SK-N-SH (cell line): ENCODE data around the gene ALPL.

Experiments used
- SMC3 ChIP-seq: IDR thresholded peaks from 2 replicates; pipeline ENCODE4 v1.6.1; 2012; ENCODE audit warnings: low read depth, low read length, improper control_type of control experiment
- TF ChIP-seq, protein P1 (sequence below): fragments of 200-600 bp; sonication (generic); IDR thresholded peaks from 2 replicates; pipeline ENCODE4 v1.6.1; 2017; ENCODE audit warnings: antibody characterized with exemption, mild to moderate bottlenecking, moderate library complexity
- TF ChIP-seq, protein P2 (sequence below): IDR thresholded peaks from 2 replicates; pipeline ENCODE4 v1.6.1; 2012; ENCODE audit warnings: mild to moderate bottlenecking, low read depth, low read length, moderate library complexity

DNA sequence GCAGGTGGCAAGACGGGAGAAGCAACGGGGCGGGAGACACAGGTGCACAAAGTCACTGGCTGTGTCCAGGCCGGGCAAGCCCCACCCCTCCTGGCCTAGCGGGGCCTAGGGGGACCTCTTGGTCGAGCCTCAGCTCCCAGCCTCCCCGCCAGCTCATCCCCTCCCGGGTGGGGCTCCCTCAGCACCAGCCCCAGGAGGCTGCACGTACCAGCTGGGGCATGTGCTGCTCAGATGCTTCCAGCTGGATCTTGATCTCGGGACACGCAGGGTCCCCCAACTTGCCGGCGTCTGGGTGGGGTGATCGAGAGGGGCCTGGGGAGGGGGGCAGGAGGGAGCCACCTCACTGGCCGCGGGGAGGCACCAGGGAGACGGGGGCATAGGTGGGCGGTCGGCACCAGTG, 88.5 kb downstream of the ALPL start:
- TF ChIP-seq, protein P1, sequence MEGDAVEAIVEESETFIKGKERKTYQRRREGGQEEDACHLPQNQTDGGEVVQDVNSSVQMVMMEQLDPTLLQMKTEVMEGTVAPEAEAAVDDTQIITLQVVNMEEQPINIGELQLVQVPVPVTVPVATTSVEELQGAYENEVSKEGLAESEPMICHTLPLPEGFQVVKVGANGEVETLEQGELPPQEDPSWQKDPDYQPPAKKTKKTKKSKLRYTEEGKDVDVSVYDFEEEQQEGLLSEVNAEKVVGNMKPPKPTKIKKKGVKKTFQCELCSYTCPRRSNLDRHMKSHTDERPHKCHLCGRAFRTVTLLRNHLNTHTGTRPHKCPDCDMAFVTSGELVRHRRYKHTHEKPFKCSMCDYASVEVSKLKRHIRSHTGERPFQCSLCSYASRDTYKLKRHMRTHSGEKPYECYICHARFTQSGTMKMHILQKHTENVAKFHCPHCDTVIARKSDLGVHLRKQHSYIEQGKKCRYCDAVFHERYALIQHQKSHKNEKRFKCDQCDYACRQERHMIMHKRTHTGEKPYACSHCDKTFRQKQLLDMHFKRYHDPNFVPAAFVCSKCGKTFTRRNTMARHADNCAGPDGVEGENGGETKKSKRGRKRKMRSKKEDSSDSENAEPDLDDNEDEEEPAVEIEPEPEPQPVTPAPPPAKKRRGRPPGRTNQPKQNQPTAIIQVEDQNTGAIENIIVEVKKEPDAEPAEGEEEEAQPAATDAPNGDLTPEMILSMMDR: no peak
- TF ChIP-seq SMC3: no peak
- TF ChIP-seq, protein P2, sequence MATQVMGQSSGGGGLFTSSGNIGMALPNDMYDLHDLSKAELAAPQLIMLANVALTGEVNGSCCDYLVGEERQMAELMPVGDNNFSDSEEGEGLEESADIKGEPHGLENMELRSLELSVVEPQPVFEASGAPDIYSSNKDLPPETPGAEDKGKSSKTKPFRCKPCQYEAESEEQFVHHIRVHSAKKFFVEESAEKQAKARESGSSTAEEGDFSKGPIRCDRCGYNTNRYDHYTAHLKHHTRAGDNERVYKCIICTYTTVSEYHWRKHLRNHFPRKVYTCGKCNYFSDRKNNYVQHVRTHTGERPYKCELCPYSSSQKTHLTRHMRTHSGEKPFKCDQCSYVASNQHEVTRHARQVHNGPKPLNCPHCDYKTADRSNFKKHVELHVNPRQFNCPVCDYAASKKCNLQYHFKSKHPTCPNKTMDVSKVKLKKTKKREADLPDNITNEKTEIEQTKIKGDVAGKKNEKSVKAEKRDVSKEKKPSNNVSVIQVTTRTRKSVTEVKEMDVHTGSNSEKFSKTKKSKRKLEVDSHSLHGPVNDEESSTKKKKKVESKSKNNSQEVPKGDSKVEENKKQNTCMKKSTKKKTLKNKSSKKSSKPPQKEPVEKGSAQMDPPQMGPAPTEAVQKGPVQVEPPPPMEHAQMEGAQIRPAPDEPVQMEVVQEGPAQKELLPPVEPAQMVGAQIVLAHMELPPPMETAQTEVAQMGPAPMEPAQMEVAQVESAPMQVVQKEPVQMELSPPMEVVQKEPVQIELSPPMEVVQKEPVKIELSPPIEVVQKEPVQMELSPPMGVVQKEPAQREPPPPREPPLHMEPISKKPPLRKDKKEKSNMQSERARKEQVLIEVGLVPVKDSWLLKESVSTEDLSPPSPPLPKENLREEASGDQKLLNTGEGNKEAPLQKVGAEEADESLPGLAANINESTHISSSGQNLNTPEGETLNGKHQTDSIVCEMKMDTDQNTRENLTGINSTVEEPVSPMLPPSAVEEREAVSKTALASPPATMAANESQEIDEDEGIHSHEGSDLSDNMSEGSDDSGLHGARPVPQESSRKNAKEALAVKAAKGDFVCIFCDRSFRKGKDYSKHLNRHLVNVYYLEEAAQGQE: no peak
